BJ (cell line): ENCODE measurements around the gene RCBTB1. TPM values are rescaled to one million over a fixed set of nuclear protein-coding genes. Genes with fewer than 3 reads are reported as not detected.
A peak's percentile ranks its signal among the peaks of the same experiment; 100 is the strongest.
"Not testable (repeated sequence)": the region's sequence is repeated elsewhere in the genome, so short reads cannot be mapped to it uniquely, and the experiment has no call there.

ENCODE experiments used
- CTCF ChIA-PET: fragments of 350-600 bp; formaldehyde crosslinking; extraction: SDS; loops from one replicate; lab custom pipeline; 2021; ENCODE audit warnings: antibody characterized with exemption, inconsistent platforms; lab: Yijun Ruan, JAX
- POLR2A ChIA-PET: fragments of 300-600 bp; sonication (Branson Sonifier 250); formaldehyde crosslinking; extraction: SDS; loops from one replicate; lab custom pipeline; 2021; ENCODE audit warnings: antibody characterized with exemption; lab: Charles Lee
- DNase-seq: peaks from one replicate; pipeline ENCODE4 v3.0.0-alpha.2; 2011; ENCODE audit warnings: low read depth
- H3K27me3 ChIP-seq: 2 replicates; pipeline ENCODE4 v1.6.0; 2011; ENCODE audit warnings: low read length; ENCODE audit not compliant: control insufficient read depth, insufficient read depth
- H3K36me3 ChIP-seq: 2 replicates; pipeline ENCODE4 v1.5.1; 2011; ENCODE audit warnings: low read length; ENCODE audit not compliant: control insufficient read depth, insufficient read depth
- H3K4me3 ChIP-seq: 2 replicates; pipeline ENCODE4 v1.5.1; 2011; ENCODE audit warnings: low read depth, mild to moderate bottlenecking, control low read depth, low read length
- polyA plus RNA-seq: library from polyadenylated mRNA; depleted of rRNA; stranded (reverse); fragments of >200 nt; gene quantifications from 2 replicates; pipeline ENCODE4 v1.2.3, GENCODE V29; 2011
- TF ChIP-seq, protein P1 (sequence below): IDR thresholded peaks from 2 replicates; pipeline ENCODE4 v1.5.1; 2011; ENCODE audit warnings: low read depth, mild to moderate bottlenecking, control low read depth, inconsistent platforms, low read length, moderate library complexity; ENCODE audit not compliant: insufficient read depth

Gene RCBTB1
- polyA plus RNA-seq, 1 experiment, result 8.0 TPM

DNA sequence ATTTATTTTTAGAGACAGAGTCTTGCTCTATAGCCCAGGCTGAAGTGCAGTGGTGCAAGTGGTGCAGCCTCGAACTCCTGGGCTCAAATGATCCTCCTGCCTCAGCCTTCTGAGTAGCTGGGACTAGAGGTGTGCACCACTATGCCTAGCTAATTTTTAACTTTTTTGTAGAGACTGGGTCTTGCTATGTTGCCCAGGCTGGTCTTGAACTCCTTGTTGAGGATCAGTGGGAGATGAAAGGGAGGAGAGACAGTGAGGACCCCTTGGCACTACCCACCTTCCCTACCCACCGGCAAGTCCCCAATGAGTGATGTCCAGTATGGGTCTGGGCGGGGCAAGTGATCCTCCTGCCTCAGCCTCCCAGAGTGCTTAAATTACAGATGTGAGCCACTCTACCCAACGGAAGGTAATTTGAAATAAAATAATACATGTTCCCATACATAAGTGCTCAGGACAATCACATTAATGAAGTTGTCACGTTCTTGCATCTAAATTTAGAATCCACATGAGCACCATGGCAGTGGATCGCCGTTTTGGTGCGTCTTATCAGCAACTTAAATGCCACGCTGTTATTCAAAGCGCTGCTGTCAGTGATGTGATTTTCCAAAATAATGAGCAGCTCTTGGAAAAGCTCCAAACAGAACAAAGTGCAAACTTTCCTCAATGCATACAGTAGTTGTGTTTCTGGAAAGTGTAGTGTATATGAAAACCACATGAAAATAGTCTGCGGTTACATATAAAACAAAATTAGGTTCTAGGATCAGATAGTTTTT lies 37.0 kb upstream of the RCBTB1 start:
- Histone ChIP-seq H3K4me3 (no peak overlapping the region), H3K27me3 (no peaks in the 10 kb centered on the region), H3K36me3 (no peaks in the 10 kb centered on the region)
- DNase-seq, result no peak
- POLR2A ChIA-PET, result no interaction called here
- CTCF ChIA-PET, result interaction anchor here (1.2 kb wide), 1 partner anchor 11 kb away, joined by 3 read pairs; no protein-coding TSS in a partner anchor
- TF ChIP-seq, protein P1, sequence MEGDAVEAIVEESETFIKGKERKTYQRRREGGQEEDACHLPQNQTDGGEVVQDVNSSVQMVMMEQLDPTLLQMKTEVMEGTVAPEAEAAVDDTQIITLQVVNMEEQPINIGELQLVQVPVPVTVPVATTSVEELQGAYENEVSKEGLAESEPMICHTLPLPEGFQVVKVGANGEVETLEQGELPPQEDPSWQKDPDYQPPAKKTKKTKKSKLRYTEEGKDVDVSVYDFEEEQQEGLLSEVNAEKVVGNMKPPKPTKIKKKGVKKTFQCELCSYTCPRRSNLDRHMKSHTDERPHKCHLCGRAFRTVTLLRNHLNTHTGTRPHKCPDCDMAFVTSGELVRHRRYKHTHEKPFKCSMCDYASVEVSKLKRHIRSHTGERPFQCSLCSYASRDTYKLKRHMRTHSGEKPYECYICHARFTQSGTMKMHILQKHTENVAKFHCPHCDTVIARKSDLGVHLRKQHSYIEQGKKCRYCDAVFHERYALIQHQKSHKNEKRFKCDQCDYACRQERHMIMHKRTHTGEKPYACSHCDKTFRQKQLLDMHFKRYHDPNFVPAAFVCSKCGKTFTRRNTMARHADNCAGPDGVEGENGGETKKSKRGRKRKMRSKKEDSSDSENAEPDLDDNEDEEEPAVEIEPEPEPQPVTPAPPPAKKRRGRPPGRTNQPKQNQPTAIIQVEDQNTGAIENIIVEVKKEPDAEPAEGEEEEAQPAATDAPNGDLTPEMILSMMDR, result no peak

DNA sequence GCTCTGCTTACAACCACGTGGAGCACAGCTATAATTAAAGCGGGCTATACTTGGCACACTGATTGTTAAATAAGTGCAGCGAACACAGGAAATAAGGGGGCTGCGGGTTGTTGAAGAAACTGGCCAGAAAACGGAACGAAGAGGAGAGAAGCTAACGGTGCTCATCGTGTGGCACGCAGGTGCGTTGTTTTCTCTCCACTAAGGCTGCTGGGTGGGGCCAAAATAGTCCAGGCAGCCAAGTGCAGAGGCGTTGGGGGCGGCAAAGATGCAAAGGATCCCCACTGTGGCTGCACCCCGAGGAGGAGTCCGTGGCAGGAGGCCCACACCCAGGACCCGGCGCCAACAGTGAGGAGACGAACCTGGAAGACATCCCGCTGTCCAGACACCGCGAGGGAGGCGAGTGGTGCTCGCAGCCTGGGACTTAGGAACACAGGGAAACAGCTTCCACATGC lies 34.8 kb upstream of the RCBTB1 start:
- CTCF ChIA-PET, result interaction anchor here (1.1 to 1.6 kb wide), 2 partner anchors 9 to 13 kb away, joined by 3 read pairs; no protein-coding TSS in a partner anchor
- POLR2A ChIA-PET, result no interaction called here
- H3K27me3 ChIP-seq, result no peaks in the 10 kb centered on the region

DNA sequence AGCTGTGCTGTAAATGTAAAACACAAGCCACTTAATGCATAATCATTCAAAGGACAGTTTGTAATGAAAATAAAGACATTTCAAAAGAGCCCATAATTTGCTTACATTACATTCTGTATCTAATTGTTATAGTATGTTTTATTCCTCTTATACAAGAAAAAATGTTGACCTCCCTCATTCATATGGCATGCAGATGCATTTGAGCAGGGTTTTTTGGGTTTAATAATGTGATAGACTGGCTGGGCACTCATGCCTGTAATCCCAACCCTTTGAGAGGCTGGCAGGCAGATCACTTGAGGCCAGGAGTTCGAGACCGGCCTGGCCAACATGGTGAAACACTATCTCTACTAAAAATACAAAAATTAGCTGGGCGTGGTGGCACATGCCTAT lies 31.3 kb upstream of the RCBTB1 start:
- Histone ChIP-seq H3K4me3 (no peak overlapping the region), H3K36me3 (no peaks in the 10 kb centered on the region), H3K27me3 (no peaks in the 10 kb centered on the region)
- POLR2A ChIA-PET, result no interaction called here
- CTCF ChIA-PET, result interaction anchor here (1.6 to 1.7 kb wide), 2 partner anchors 10 to 19 kb away, joined by 5 to 6 read pairs; no protein-coding TSS in a partner anchor
- TF ChIP-seq, protein P1, result no peak
- no peak for DNase-seq

More for the DNA sequence above, 34.8 kb upstream of the RCBTB1 start:
- no peak for DNase-seq
- Histone ChIP-seq H3K4me3 (peak overlapping the region; percentile 44), H3K36me3 (no peaks in the 10 kb centered on the region)
- TF ChIP-seq, protein P1, result no peak

DNA sequence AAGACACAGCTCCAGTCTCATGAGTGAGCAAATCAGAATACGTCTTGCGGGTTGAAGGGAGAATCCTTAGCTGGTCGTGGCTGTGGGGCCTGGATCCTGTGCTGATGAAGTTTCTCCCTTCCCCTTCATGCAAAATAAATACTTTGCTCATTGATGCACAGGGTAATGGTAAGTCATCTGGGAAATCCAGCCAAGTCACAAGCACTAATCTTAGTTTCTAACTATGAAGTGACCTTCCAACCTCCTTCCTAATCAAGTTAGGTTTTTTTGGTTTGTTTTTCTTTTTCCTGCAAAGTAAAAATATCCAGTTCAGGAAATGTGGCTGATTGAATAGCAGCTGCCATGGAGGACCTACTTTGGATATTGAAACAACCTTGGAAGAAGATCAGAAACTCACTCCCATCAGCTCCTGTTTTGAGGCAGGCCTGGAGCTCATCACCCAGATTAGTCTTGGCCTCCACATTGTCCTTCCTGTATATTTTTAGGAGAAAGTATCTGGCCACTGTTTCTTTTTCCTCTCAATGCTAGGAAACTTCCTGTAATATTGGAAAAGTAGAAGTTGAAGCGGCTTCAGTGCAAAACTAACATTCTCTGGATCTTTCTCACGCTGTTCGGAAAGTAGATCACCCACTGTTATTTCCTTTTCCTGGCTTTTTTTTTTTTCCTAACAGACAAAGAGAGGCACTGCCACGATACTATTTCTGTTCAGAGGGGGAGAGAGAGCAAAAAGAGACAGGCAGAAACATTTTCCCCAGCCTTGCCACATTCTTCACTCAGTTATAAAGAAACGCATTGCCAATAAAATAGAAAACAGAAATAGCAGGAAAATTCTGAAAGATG lies 30.7 kb upstream of the RCBTB1 start:
- DNase-seq, result no peak
- POLR2A ChIA-PET, result no interaction called here
- Histone ChIP-seq H3K4me3 (no peak overlapping the region), H3K27me3 (peaks cover 1% of the 10 kb centered on the region; the same call in 1 of the 2 replicates), H3K36me3 (no peaks in the 10 kb centered on the region)
- TF ChIP-seq, protein P1, result no peak
- CTCF ChIA-PET, result interaction anchor here (1.6 to 1.7 kb wide), 2 partner anchors 9 to 20 kb away, joined by 5 to 6 read pairs; no protein-coding TSS in a partner anchor

DNA sequence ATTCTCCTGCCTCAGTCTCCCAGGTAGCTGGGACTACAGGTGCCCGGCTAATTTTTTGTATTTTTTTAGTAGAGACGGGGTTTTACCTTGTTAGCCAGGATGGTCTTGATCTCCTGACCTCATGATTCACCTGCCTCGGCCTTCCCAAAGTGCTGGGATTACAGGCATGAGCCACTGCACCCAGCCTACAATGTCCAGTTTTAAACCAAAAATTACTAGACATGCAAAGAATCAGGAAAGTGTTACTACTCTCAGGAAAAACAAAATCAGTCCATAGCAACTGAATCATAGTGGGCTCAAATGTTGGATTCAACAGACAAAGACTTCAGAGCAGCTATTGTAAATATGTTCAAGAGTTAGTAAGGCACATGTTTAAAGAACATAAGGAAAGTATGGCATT lies 26.7 kb upstream of the RCBTB1 start:
- CTCF ChIA-PET, result interaction anchor here (1.3 to 1.5 kb wide), 2 partner anchors 175 to 372 kb away, joined by 3 to 4 read pairs; no protein-coding TSS in a partner anchor
- H3K27me3 ChIP-seq, H3K4me3 ChIP-seq, H3K36me3 ChIP-seq, DNase-seq, POLR2A ChIA-PET: not testable (repeated sequence)
